ENCODE data around the gene PDLIM3. TPM values are rescaled to one million over a fixed set of nuclear protein-coding genes. Genes with fewer than 3 reads are reported as not detected.
"Not testable (repeated sequence)": the region's sequence is repeated elsewhere in the genome, so short reads cannot be mapped to it uniquely, and the experiment has no call there.

Gene PDLIM3
- total RNA-seq, 6 donors from 2014 or later: 15.9 to 183 (median 42.2) TPM

- DNase-seq (no peak), ATAC-seq (ENCODE audit: low FRiP score in 2 of 2) (no peak)
- peaks cover 4 to 15% (median 11%) of the 10 kb centered on the region in 4 donors for H3K4me1 ChIP-seq
- H3K4me3 ChIP-seq: no peak overlapping the region
- TF ChIP-seq POLR2A (IDR thresholded peaks at IDR 0.05) (no peak), POLR2AphosphoS5 (IDR thresholded peaks at IDR 0.05) (no peak), EP300 (IDR thresholded peaks at IDR 0.05) (no peak)
- TF ChIP-seq, protein P1, sequence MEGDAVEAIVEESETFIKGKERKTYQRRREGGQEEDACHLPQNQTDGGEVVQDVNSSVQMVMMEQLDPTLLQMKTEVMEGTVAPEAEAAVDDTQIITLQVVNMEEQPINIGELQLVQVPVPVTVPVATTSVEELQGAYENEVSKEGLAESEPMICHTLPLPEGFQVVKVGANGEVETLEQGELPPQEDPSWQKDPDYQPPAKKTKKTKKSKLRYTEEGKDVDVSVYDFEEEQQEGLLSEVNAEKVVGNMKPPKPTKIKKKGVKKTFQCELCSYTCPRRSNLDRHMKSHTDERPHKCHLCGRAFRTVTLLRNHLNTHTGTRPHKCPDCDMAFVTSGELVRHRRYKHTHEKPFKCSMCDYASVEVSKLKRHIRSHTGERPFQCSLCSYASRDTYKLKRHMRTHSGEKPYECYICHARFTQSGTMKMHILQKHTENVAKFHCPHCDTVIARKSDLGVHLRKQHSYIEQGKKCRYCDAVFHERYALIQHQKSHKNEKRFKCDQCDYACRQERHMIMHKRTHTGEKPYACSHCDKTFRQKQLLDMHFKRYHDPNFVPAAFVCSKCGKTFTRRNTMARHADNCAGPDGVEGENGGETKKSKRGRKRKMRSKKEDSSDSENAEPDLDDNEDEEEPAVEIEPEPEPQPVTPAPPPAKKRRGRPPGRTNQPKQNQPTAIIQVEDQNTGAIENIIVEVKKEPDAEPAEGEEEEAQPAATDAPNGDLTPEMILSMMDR (IDR thresholded peaks at IDR 0.05): no peak
- 82 to 83% methylated on average over 4 of the region's 4 CpGs for WGBS, 2 donors
- H3K36me3 ChIP-seq: no peaks in the 10 kb centered on the region
- H3K27me3 ChIP-seq: no peaks in the 10 kb centered on the region
- H3K27ac ChIP-seq: no peak overlapping the region
- no peaks in the 10 kb centered on the region for H3K9me3 ChIP-seq
Measured at GRCh38 chr4:185515248-185515647, 20.1 kb downstream of the PDLIM3 start.

GRCh38 chr4:185514182-185514697 is 21.1 kb downstream of the PDLIM3 start:
- no peak for ATAC-seq (ENCODE audit: low FRiP score in 2 of 2)
- peak overlapping the region; percentile 57 to 76 (median 66) for H3K27ac ChIP-seq
- no peaks in the 10 kb centered on the region for H3K9me3 ChIP-seq
- no peaks in the 10 kb centered on the region for H3K27me3 ChIP-seq
- no peak for DNase-seq
- H3K4me3 ChIP-seq: no peak overlapping the region
- 80 to 87% methylated on average over 17 of the region's 17 CpGs for WGBS, 2 donors
- H3K4me1 ChIP-seq: peaks cover 4 to 15% (median 11%) of the 10 kb centered on the region in 4 donors
- no peaks in the 10 kb centered on the region for H3K36me3 ChIP-seq
- TF ChIP-seq POLR2A (IDR thresholded peaks at IDR 0.05): no peak
- no peak for TF ChIP-seq POLR2AphosphoS5 (IDR thresholded peaks at IDR 0.05)
- TF ChIP-seq, protein P1 (IDR thresholded peaks at IDR 0.05): no peak
- TF ChIP-seq EP300 (IDR thresholded peaks at IDR 0.05): no peak

DNA sequence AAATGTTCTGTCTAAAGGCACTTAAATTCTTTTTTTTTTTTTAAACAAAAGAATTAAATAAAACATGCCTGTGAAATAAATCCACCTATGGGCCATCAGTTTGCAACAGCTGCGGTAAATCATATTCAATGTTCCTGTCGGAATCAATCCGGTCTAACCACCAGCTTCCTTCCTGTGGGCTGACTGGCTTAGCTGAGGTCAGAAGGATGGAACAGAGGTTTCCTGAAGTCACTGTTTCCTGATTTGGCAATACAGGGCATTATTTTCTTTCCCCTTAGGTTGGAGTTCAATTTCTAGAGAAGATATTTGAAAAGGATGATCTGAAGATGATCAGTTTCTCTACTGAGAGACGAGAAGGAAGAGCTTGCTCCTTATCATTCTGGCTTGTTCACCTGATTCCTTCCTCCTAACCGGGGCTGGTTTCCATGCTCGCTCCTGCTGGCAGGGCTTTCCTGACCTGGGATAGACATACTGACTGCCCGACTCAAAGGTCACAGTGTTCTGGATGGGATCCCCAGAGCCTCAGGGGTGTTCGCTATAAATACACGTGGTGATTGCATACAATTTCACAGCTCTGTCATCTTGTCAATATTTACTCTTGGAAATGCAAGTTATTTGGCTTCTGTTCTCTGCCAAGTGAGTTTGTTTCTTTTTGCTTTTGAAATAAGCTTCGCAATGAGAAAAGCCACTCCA is 21.7 kb downstream of the PDLIM3 start:
- no peaks in the 10 kb centered on the region for H3K9me3 ChIP-seq
- no peak overlapping the region for H3K4me3 ChIP-seq
- no peaks in the 10 kb centered on the region for H3K27me3 ChIP-seq
- peak; percentile 47 to 70 for ATAC-seq (ENCODE audit: low FRiP score in 2 of 2)
- H3K27ac ChIP-seq: peak overlapping the region; percentile 57 to 76 (median 66)
- TF ChIP-seq POLR2A (IDR thresholded peaks at IDR 0.05): no peak
- peak; percentile 52 to 87 for TF ChIP-seq POLR2AphosphoS5 (IDR thresholded peaks at IDR 0.05)
- TF ChIP-seq EP300 (IDR thresholded peaks at IDR 0.05): peak in 3 of 4 donors; percentile 19 to 86 (median 60)
- TF ChIP-seq, protein P1 (IDR thresholded peaks at IDR 0.05): no peak
- no peak for DNase-seq
- whole genome bisulfite sequencing, 2 donors: 25 to 29% methylated on average over 10 of the region's 10 CpGs
- H3K36me3 ChIP-seq: no peaks in the 10 kb centered on the region
- peaks cover 4 to 15% (median 11%) of the 10 kb centered on the region in 4 donors for H3K4me1 ChIP-seq

GRCh38 chr4:185512516-185512915 is 22.8 kb downstream of the PDLIM3 start:
- no peak for ATAC-seq (ENCODE audit: low FRiP score in 2 of 2)
- 84 to 88% methylated on average over 3 of the region's 3 CpGs for WGBS, 2 donors
- H3K4me3 ChIP-seq: no peak overlapping the region

GRCh38 chr4:185511243-185511642 is 24.1 kb downstream of the PDLIM3 start:
- 61 to 78% methylated on average over 2 of the region's 2 CpGs for WGBS, 2 donors

More at GRCh38 chr4:185512516-185512915, 22.8 kb downstream of the PDLIM3 start:
- Histone ChIP-seq H3K4me1 (peaks cover 4 to 15% (median 11%) of the 10 kb centered on the region in 4 donors), H3K9me3 (no peaks in the 10 kb centered on the region), H3K27me3 (no peaks in the 10 kb centered on the region), H3K27ac (peak overlapping the region in 2 of 4 donors; percentile 50 to 76), H3K36me3 (no peaks in the 10 kb centered on the region)
- TF ChIP-seq, protein P1 (IDR thresholded peaks at IDR 0.05): no peak
- TF ChIP-seq POLR2AphosphoS5 (IDR thresholded peaks at IDR 0.05) (no peak), POLR2A (IDR thresholded peaks at IDR 0.05) (no peak), EP300 (IDR thresholded peaks at IDR 0.05) (no peak)
- no peak for DNase-seq

More at GRCh38 chr4:185511243-185511642, 24.1 kb downstream of the PDLIM3 start:
- not testable (repeated sequence) for ATAC-seq (ENCODE audit: low FRiP score in 2 of 2); H3K27ac ChIP-seq; H3K36me3 ChIP-seq; DNase-seq; H3K4me3 ChIP-seq; H3K9me3 ChIP-seq; H3K27me3 ChIP-seq
- peaks cover 4 to 15% (median 11%) of the 10 kb centered on the region in 4 donors for H3K4me1 ChIP-seq
